ENCODE data around the gene TGFBR3. TPM values are rescaled to one million over a fixed set of nuclear protein-coding genes. Genes with fewer than 3 reads are reported as not detected.

TGFBR3 gene
- polyA plus RNA-seq, 1 donor (not counting 4 experiments of a cell fraction or from before 2014, with no cell fraction given) = 1.2 TPM

GRCh38 chr1:91818713-91818975, 67.3 kb downstream of the TGFBR3 start:
- no peak for TF ChIP-seq EZH2 (IDR thresholded peaks at IDR 0.05; ENCODE audit: low read length)
- no peak for TF ChIP-seq CTCF (optimal IDR thresholded peaks at IDR 0.05 in 1 of 3, IDR thresholded peaks at IDR 0.05 in 1 of 3, conservative IDR thresholded peaks at IDR 0.05 in 1 of 3; ENCODE audit: extremely low read depth in 1 of 3, insufficient read depth in 2 of 3, low read length in 3 of 3)
- no peaks in the 10 kb centered on the region for H3K9me1 ChIP-seq (ENCODE audit: control insufficient read depth, extremely low read depth, insufficient read depth, low read length)
- dilution Hi-C loops (cut with MboI; ENCODE audit: extremely low pct_ligation_motif_present, low sequenced_read_pairs) = no loop called here
- H3K9ac ChIP-seq (ENCODE audit: control insufficient read depth, extremely low read depth, insufficient read depth, low read length) = no peak overlapping the region
- H3K4me3 ChIP-seq (ENCODE audit: control insufficient read depth in 2 of 3, extremely low read depth in 1 of 3, insufficient read depth in 2 of 3, low read depth in 1 of 3, low read length in 3 of 3) = no peak overlapping the region
- peaks cover 5% of the 10 kb centered on the region for H3K4me1 ChIP-seq (ENCODE audit: control insufficient read depth, extremely low read depth, insufficient read depth, low read length)
- DNase-seq (ENCODE audit: low read depth, low spot score) (no peak), FAIRE-seq (no peak)
- H3K9me3 ChIP-seq (ENCODE audit: control insufficient read depth, low read depth, low read length) = no peaks in the 10 kb centered on the region
- H3K36me3 ChIP-seq (ENCODE audit: control insufficient read depth in 2 of 2, extremely low read depth in 1 of 2, insufficient read depth in 2 of 2, low read length in 2 of 2) = no peaks in the 10 kb centered on the region
- no peaks in the 10 kb centered on the region for H3K79me2 ChIP-seq (ENCODE audit: control insufficient read depth, insufficient read depth, low read length)
- no peak overlapping the region for H3K4me2 ChIP-seq (ENCODE audit: control insufficient read depth, extremely low read depth, insufficient read depth, low read depth, low read length)
- no peaks in the 10 kb centered on the region for H3K27me3 ChIP-seq (ENCODE audit: control insufficient read depth, extremely low read depth, insufficient read depth, low read length)
- no peak overlapping the region for H3K27ac ChIP-seq (ENCODE audit: control insufficient read depth, insufficient read depth, low read length)
- H4K20me1 ChIP-seq (ENCODE audit: control insufficient read depth, extremely low read depth, insufficient read depth, low read length) = no peaks in the 10 kb centered on the region
- H2AFZ ChIP-seq (ENCODE audit: control insufficient read depth, low read length) = no peak overlapping the region

GRCh38 chr1:91817211-91817905, 68.6 kb downstream of the TGFBR3 start:
- Histone ChIP-seq H3K27me3 (ENCODE audit: control insufficient read depth, extremely low read depth, insufficient read depth, low read length) (no peaks in the 10 kb centered on the region), H3K36me3 (ENCODE audit: control insufficient read depth in 2 of 2, extremely low read depth in 1 of 2, insufficient read depth in 2 of 2, low read length in 2 of 2) (no peaks in the 10 kb centered on the region), H3K9me1 (ENCODE audit: control insufficient read depth, extremely low read depth, insufficient read depth, low read length) (no peaks in the 10 kb centered on the region), H3K9me3 (ENCODE audit: control insufficient read depth, low read depth, low read length) (no peaks in the 10 kb centered on the region), H3K79me2 (ENCODE audit: control insufficient read depth, insufficient read depth, low read length) (no peaks in the 10 kb centered on the region), H4K20me1 (ENCODE audit: control insufficient read depth, extremely low read depth, insufficient read depth, low read length) (no peaks in the 10 kb centered on the region), H3K4me3 (ENCODE audit: control insufficient read depth in 2 of 3, extremely low read depth in 1 of 3, insufficient read depth in 2 of 3, low read depth in 1 of 3, low read length in 3 of 3) (no peak overlapping the region), H2AFZ (ENCODE audit: control insufficient read depth, low read length) (no peak overlapping the region), H3K27ac (ENCODE audit: control insufficient read depth, insufficient read depth, low read length) (no peak overlapping the region), H3K4me1 (ENCODE audit: control insufficient read depth, extremely low read depth, insufficient read depth, low read length) (peaks cover 5% of the 10 kb centered on the region), H3K4me2 (ENCODE audit: control insufficient read depth, extremely low read depth, insufficient read depth, low read depth, low read length) (no peak overlapping the region), H3K9ac (ENCODE audit: control insufficient read depth, extremely low read depth, insufficient read depth, low read length) (no peak overlapping the region)
- TF ChIP-seq EZH2 (IDR thresholded peaks at IDR 0.05; ENCODE audit: low read length) = no peak
- no peak for TF ChIP-seq CTCF (optimal IDR thresholded peaks at IDR 0.05 in 1 of 3, IDR thresholded peaks at IDR 0.05 in 1 of 3, conservative IDR thresholded peaks at IDR 0.05 in 1 of 3; ENCODE audit: extremely low read depth in 1 of 3, insufficient read depth in 2 of 3, low read length in 3 of 3)
- no peak for DNase-seq (ENCODE audit: low read depth, low spot score)
- dilution Hi-C loops (cut with MboI; ENCODE audit: extremely low pct_ligation_motif_present, low sequenced_read_pairs) = no loop called here
- no peak for FAIRE-seq

All from keratinocyte (primary cell).